Activated naive CD4-positive, alpha-beta T cell treated with anti-CD3 and anti-CD28 coated beads, Interleukin-2, amount 50 U/mL, for 24 hours (primary cell): Measurements from ENCODE around the gene ZNF665.
A peak's percentile ranks its signal among the peaks of the same experiment; 100 is the strongest.

Experiments used
- H3K27ac Mint-ChIP-seq: one replicate; pipeline ENCODE4 v1.8.0; 2021; ENCODE audit warnings: mild to moderate bottlenecking, mixed read lengths
- H3K27me3 Mint-ChIP-seq: one replicate; pipeline ENCODE4 v1.8.0; 2021; ENCODE audit warnings: mixed read lengths
- H3K36me3 Mint-ChIP-seq: one replicate; pipeline ENCODE4 v1.8.0; 2021; ENCODE audit warnings: mixed read lengths
- H3K4me1 Mint-ChIP-seq: one replicate; pipeline ENCODE4 v1.8.0; 2021; ENCODE audit warnings: mixed read lengths
- H3K4me3 Mint-ChIP-seq: one replicate; pipeline ENCODE4 v1.8.0; 2021; ENCODE audit warnings: mild to moderate bottlenecking, mixed read lengths
- H3K9me3 Mint-ChIP-seq: one replicate; pipeline ENCODE4 v1.8.0; 2021; ENCODE audit warnings: mixed read lengths

Gene ZNF665

DNA sequence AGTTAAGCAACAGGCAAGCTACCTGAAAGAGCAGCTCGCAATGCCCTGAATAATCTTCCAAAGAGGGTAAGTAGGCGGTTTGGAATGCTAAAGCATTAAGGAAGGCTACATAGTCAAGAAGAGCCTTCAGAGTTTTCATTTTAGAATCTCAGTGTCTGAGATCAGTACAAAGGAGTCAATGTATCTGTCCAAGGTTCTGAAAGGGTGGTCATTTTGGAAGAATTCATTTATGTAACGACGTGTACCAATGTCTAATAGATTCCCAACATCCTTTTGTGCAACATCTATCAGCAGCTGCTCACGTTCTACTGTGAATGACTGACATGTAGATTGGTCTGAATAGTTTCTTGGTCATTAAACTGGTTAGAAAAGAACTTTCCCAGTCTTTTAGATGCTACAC is 15.2 kb downstream of the ZNF665 start:
- H3K27ac Mint-ChIP-seq: no peak overlapping the region
- H3K4me1 Mint-ChIP-seq: no peaks in the 10 kb centered on the region
- H3K27me3 Mint-ChIP-seq: no peaks in the 10 kb centered on the region
- H3K36me3 Mint-ChIP-seq: peaks cover 36% of the 10 kb centered on the region
- H3K9me3 Mint-ChIP-seq: peaks cover 4% of the 10 kb centered on the region
- no peak overlapping the region for H3K4me3 Mint-ChIP-seq

DNA sequence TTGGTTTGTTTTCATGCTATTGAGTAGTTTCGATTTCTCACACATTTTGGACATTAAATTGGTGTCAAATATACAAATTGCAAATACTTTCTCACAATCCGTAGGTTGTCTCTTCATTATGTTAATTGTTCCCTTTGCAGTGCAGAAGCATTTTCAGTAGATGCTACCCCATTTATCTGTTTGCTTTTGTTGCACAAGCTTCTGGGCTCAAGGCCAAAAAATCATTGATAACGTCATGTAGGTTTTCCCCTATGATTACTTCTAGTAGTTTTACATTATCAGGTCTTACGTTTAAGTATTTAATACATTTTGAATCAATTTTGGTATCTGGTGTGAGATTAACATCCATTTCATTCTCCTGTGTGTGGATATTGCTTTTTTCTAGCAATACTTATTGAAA is 20.3 kb downstream of the ZNF665 start:
- Mint-ChIP-seq H3K4me1 (no peaks in the 10 kb centered on the region), H3K27me3 (no peaks in the 10 kb centered on the region), H3K36me3 (peaks cover 26% of the 10 kb centered on the region), H3K27ac (no peak overlapping the region), H3K4me3 (no peak overlapping the region), H3K9me3 (peaks cover 9% of the 10 kb centered on the region)

DNA sequence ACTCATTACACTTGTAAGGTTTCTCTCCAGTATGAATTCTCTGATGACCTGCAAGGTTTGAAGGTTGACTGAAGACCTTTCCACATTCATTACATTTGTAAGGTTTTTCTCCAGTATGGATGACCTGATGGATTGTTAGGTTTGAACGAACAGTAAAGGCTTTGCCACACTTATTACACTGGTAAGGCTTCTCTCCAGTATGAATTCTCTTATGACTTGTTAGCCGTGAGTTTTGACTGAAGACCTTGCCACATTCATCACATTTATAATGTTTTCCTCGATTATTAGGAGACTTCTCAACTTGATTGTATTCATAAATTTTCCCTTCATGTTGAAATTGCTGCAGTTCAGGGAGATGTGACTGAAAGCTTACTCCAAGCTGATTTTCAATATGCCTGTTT is 27.5 kb downstream of the ZNF665 start:
- no peaks in the 10 kb centered on the region for H3K27me3 Mint-ChIP-seq
- H3K9me3 Mint-ChIP-seq: peaks cover 26% of the 10 kb centered on the region
- H3K4me1 Mint-ChIP-seq: no peaks in the 10 kb centered on the region
- H3K27ac Mint-ChIP-seq: no peak overlapping the region
- peaks cover 21% of the 10 kb centered on the region for H3K36me3 Mint-ChIP-seq
- H3K4me3 Mint-ChIP-seq: no peak overlapping the region

DNA sequence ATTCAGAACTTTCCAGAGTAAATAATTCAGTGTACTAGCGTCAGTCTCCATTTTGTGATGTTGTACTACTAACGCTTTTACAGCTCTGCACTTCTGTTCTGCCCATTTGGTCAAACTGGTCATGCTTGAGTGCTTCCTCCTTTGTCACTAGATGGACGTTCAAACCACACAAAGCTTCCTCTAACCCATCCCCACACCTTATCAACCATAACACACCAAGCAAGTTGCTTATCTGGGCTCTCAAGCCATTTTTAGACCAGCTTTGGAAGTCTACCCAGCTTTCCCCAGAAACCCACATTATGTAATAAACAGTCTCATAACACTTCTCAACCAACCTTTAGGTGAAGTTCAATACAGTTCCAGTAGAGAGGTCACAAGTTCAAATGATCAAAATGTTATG is 32.0 kb downstream of the ZNF665 start:
- peaks cover 30% of the 10 kb centered on the region for H3K36me3 Mint-ChIP-seq
- no peaks in the 10 kb centered on the region for H3K27me3 Mint-ChIP-seq
- no peak overlapping the region for H3K27ac Mint-ChIP-seq
- peaks cover 19% of the 10 kb centered on the region for H3K9me3 Mint-ChIP-seq
- no peak overlapping the region for H3K4me3 Mint-ChIP-seq
- peaks cover 15% of the 10 kb centered on the region for H3K4me1 Mint-ChIP-seq

DNA sequence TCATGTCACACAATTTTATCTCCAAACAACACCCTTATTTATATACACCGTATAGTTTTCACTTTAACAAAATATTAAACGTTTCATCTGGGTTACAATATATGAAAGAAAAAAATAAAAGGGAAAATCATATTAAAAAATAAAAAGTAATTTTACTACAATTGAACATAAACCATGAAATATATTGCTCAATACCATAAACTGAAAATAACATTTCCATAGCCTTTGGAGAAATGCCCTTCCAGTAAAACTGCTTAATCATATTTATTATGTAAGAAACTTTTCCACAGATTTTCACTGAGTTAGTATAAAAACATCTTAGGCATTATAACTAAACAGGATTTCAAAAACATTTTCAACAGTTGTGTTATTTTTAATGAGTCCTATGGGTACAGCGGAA is 32.8 kb downstream of the ZNF665 start:
- H3K4me1 Mint-ChIP-seq: peaks cover 15% of the 10 kb centered on the region
- no peak overlapping the region for H3K27ac Mint-ChIP-seq
- no peaks in the 10 kb centered on the region for H3K27me3 Mint-ChIP-seq
- peaks cover 11% of the 10 kb centered on the region for H3K9me3 Mint-ChIP-seq
- H3K4me3 Mint-ChIP-seq: no peak overlapping the region
- peaks cover 28% of the 10 kb centered on the region for H3K36me3 Mint-ChIP-seq

DNA sequence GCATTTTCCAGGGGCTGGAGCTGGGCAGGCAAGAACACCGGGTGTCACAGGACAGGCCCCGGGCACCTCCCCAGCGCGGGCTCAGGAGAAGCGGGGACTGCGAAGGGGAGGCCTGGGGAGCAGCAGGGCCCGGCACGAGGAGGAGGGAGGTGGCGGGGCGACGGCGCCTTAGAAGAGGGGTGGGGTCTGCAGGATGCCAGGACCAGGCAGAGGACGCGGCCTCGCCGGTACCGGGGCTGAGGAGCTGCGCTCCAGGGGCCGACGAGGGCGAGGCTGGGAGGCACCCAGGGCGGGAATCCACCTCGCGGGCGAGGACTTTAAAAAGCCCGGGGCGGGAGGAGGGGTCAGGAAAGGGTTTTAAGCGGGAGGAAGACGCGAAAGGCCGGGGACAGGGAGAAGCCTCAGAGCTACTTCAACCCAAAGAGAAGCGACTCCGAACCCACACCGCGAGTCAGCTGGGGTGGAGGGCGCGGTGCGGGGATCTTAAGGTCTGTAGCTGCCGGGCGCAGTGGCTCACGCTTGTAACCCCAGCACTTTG is 35.0 kb downstream of the ZNF665 start:
- peaks cover 41% of the 10 kb centered on the region for H3K36me3 Mint-ChIP-seq
- peak overlapping the region; percentile 82 for H3K4me3 Mint-ChIP-seq
- H3K27ac Mint-ChIP-seq: peak overlapping the region; percentile 41
- peaks cover 15% of the 10 kb centered on the region for H3K4me1 Mint-ChIP-seq
- H3K9me3 Mint-ChIP-seq: peaks cover 8% of the 10 kb centered on the region
- no peaks in the 10 kb centered on the region for H3K27me3 Mint-ChIP-seq

DNA sequence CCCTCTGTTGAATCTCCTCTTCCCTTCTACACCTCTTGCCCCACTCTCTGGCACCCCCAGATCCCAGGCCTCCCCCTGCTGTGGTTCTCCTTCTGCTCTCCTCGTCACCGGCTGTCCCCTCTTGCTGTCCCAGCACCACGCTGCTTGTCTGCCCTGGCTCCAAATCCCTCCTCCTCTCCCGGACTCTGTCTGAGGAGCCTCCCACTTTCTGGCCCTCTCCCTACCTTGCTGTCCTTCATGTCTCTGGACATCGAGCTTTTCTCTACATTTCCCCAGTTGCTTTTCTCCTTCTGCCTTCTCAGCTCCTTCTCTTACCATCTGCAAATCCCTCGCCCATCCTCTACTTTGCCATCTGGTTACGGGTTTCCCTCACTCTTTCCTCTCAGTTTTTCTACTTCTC is 35.5 kb downstream of the ZNF665 start:
- Mint-ChIP-seq H3K27me3 (no peaks in the 10 kb centered on the region), H3K4me1 (peaks cover 15% of the 10 kb centered on the region), H3K36me3 (peaks cover 45% of the 10 kb centered on the region), H3K27ac (peak overlapping the region; percentile 33), H3K4me3 (peak overlapping the region; percentile 82), H3K9me3 (peaks cover 8% of the 10 kb centered on the region)

DNA sequence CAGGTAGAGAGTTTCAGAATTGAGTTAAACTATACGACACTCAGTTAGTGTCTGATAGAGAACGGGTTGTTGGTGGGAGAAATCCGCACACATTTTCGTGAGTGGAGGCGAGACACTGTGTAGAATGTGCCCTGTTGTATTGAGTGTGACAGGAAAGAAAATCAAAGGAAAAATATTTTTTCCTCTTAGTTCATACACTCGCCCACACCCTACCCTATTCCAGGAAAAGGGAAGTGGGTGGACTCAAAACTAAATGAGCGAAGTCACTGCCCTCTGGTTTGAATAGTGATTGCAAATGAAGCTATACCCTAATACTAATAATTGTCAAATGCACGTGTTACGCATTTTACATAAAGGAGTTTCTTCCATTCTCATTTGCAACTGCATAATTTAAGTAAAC is 36.3 kb downstream of the ZNF665 start:
- peaks cover 15% of the 10 kb centered on the region for H3K4me1 Mint-ChIP-seq
- no peaks in the 10 kb centered on the region for H3K27me3 Mint-ChIP-seq
- H3K36me3 Mint-ChIP-seq: peaks cover 48% of the 10 kb centered on the region
- no peak overlapping the region for H3K27ac Mint-ChIP-seq
- peak overlapping the region; percentile 82 for H3K4me3 Mint-ChIP-seq
- peaks cover 8% of the 10 kb centered on the region for H3K9me3 Mint-ChIP-seq

DNA sequence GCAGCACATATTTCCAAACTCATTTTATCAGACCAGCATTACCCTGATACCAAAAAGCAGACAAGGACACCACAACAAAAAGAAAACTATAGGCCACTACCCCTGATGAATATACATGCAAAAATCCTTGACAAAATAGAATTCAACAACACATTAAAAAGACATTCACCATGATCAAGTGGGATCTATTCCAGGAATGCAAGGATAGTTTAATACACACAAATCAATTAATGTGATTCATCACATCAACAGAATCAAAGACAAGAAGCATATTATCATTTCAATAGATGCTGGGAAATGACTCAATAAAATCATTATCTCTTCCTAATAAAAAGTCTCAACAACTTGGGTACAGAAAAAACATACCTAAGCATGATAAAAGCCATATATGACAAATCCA is 45.5 kb downstream of the ZNF665 start:
- no peak overlapping the region for H3K27ac Mint-ChIP-seq
- H3K4me3 Mint-ChIP-seq: no peak overlapping the region
- peaks cover 19% of the 10 kb centered on the region for H3K9me3 Mint-ChIP-seq
- H3K4me1 Mint-ChIP-seq: no peaks in the 10 kb centered on the region
- no peaks in the 10 kb centered on the region for H3K27me3 Mint-ChIP-seq
- peaks cover 65% of the 10 kb centered on the region for H3K36me3 Mint-ChIP-seq

DNA sequence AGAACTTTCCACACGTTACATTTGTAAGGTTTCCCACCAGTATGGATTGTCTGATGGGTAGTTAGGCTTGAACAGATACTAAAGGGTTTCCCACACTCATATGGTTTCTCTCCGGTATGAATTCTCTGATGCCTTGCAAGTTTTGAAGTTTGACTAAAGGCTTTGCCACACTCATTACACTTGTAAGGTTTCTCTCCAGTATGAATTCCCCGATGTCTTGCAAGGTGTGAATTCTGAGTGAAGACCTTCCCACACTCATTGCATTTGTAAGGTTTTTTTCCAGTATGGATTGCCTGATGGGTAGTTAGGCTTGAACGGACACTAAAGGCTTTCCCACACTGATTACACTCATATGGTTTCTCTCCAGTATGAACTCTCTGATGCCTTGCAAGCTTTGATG is 52.8 kb downstream of the ZNF665 start:
- H3K27ac Mint-ChIP-seq: no peak overlapping the region
- H3K4me3 Mint-ChIP-seq: no peak overlapping the region
- no peaks in the 10 kb centered on the region for H3K27me3 Mint-ChIP-seq
- H3K36me3 Mint-ChIP-seq: peaks cover 53% of the 10 kb centered on the region
- peaks cover 20% of the 10 kb centered on the region for H3K9me3 Mint-ChIP-seq
- no peaks in the 10 kb centered on the region for H3K4me1 Mint-ChIP-seq

DNA sequence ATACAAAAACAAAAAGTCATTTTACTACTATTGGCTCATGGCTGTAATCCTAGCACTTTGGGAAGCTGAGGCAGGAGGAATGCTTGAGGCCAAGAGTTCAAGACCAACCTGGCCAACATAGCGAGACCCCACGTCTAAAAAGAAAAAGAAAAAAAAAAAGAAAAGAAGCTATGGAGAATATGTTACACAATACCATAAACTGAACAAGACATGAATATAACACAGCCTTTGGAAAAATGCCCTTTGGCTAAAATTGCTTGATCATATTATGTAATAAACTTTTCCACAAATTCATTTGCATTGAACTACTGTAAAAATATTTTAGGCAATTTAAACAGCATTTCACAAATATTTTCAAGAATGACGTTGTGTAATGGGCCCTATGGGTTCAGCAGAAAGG is 56.7 kb downstream of the ZNF665 start:
- peaks cover 38% of the 10 kb centered on the region for H3K36me3 Mint-ChIP-seq
- H3K27me3 Mint-ChIP-seq: no peaks in the 10 kb centered on the region
- H3K4me3 Mint-ChIP-seq: no peak overlapping the region
- H3K4me1 Mint-ChIP-seq: peaks cover 8% of the 10 kb centered on the region
- H3K27ac Mint-ChIP-seq: no peak overlapping the region
- peaks cover 16% of the 10 kb centered on the region for H3K9me3 Mint-ChIP-seq

DNA sequence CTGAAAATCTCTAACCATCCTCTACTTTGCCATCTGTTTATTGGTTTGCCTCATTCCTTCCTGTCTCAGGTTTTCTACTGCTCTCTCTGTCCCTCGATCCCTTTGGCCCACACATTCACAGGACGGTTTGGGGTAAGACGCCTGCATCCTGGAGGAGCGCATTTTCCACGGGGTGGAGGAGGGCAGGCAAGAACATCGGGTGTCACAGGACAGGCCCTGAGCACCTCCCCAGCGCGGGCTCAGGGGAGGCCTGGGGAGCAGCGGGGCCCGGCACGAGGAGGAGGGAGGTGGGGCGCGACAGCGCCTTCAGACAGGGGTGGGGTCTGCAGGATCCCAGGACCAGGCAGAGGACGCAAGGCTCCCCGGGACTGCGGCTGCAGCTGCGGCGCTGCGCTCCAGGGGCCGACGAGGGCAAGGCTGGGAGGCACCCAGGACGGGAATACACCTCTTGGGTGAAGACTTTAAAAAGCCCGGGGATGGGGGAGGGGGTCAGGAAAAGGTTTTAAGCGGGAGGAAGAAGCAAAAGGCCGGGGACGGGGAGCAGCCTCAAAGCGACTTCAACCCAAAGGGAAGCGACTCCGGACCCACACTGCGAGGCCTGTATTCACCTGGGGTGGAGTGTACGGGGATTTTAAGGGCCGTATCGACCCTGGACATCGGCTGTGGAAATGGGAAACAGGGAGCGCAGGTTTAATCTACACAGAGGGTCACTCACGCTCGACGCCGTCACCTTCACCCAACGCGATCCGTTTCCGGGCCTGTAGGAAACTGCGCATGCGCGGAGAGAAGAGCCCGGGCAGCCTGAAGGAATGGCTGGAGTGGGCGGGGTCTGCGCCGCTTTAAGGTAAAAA is 60.8 kb downstream of the ZNF665 start, which contains the start of gene ZNF415:
ZNF415 (minus strand) TSS at position 770 of the 851 bp plus-strand sequence. CDS start 10,234 bp downstream, outside the sequence.
- peaks cover 38% of the 10 kb centered on the region for H3K36me3 Mint-ChIP-seq
- H3K4me1 Mint-ChIP-seq: peaks cover 9% of the 10 kb centered on the region
- H3K27ac Mint-ChIP-seq: no peak within 1 kb of the TSS
- peaks cover 25% of the 10 kb centered on the region for H3K9me3 Mint-ChIP-seq
- H3K4me3 Mint-ChIP-seq: peak within 1 kb of the TSS; percentile 43
- H3K27me3 Mint-ChIP-seq: peaks cover 4% of the 10 kb centered on the region

DNA sequence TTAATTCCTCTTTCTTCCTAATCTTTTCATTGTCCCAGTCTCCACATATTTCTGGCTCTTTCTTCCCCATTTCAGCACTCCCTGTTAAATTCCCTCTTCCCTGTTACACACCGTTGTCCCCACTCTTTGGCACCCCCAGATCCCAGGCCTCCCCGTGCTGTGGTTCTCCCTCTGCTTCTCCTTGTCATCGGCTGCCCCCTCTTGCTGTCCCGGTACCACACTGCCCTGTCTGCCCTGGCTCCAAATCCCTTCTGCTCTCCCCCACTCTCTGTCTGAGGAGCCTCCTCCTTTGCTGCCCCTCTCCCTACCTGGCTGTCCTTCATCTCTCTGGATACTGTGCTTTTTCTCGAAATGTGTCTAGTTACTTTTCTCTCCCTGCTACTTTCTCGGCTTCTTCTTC is 61.4 kb downstream of the ZNF665 start:
- H3K27me3 Mint-ChIP-seq: peaks cover 6% of the 10 kb centered on the region
- H3K27ac Mint-ChIP-seq: no peak overlapping the region
- H3K4me3 Mint-ChIP-seq: peak overlapping the region; percentile 43
- peaks cover 39% of the 10 kb centered on the region for H3K36me3 Mint-ChIP-seq
- H3K9me3 Mint-ChIP-seq: peaks cover 25% of the 10 kb centered on the region
- peaks cover 9% of the 10 kb centered on the region for H3K4me1 Mint-ChIP-seq

DNA sequence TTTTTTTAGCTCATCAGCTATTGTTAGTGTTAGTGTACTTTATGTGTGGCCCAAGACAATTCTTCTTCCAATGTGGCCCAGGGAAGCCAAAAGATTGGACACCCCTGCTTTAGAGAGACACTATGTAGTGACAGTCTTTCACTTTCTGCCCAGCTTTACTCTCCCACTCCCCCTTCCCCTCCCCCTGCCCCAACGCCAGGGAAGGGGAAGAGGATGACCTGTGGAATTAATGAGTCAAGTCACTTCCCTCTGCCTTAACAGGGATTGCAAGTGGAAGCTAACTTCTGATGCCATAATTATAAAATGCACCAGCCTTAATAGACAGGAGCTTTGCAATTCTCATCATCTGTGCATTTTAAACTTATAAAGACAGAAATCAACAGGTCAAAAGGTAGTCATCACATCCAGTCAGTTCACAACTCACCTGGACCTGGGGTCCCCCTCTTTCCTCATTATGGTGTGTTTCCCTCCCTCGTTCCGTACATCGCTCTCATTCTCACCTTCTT is 62.0 kb downstream of the ZNF665 start:
- peaks cover 6% of the 10 kb centered on the region for H3K27me3 Mint-ChIP-seq
- no peak overlapping the region for H3K27ac Mint-ChIP-seq
- no peak overlapping the region for H3K4me3 Mint-ChIP-seq
- H3K9me3 Mint-ChIP-seq: peaks cover 25% of the 10 kb centered on the region
- peaks cover 33% of the 10 kb centered on the region for H3K36me3 Mint-ChIP-seq
- peaks cover 9% of the 10 kb centered on the region for H3K4me1 Mint-ChIP-seq

DNA sequence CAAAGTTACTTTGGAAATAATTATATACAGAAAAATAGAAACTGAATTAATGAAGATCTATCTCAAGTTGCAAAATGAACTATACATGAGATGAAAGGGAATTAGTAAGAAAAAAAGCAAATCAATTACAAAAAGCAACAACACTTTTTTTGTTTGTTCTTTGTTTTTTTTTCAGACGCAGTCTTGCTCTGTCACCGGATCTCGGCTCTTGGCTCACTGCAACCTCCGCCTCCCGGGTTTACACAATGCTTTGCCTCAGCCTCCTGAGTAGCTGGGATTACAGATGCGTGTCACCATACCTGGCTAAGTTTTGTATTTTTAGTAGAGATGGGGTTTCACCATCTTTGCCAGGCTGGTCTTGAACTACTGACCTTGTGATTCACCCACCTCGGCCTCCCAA is 62.7 kb downstream of the ZNF665 start:
- Mint-ChIP-seq H3K27me3 (peaks cover 6% of the 10 kb centered on the region), H3K9me3 (peaks cover 21% of the 10 kb centered on the region), H3K36me3 (peaks cover 31% of the 10 kb centered on the region), H3K27ac (no peak overlapping the region), H3K4me1 (peaks cover 9% of the 10 kb centered on the region), H3K4me3 (no peak overlapping the region)
